GM06990 (cell line): ENCODE results near the gene TRRAP.

Source experiments
- DNase-seq: peaks from one replicate; pipeline ENCODE4 v3.0.0-alpha.2; 2011; ENCODE audit not compliant: insufficient read length; ENCODE audit errors: extremely low read depth
- H3K27me3 ChIP-seq: replicated peaks from 2 replicates; pipeline ENCODE4 v1.6.0; 2011; ENCODE audit warnings: low read length; ENCODE audit not compliant: control insufficient read depth, insufficient read depth
- H3K36me3 ChIP-seq: 2 replicates; pipeline ENCODE4 v1.5.1; 2011; ENCODE audit warnings: low read length; ENCODE audit not compliant: control insufficient read depth, insufficient read depth
- H3K4me3 ChIP-seq: replicated peaks from 2 replicates; pipeline ENCODE4 v1.5.1; 2011; ENCODE audit warnings: low read depth, mild to moderate bottlenecking, control low read depth, low read length
- TF ChIP-seq, protein P1 (sequence below): IDR thresholded peaks from 2 replicates; pipeline ENCODE4 v1.5.1; 2011; ENCODE audit warnings: low read length, control low read depth, mild to moderate bottlenecking, inconsistent platforms; ENCODE audit not compliant: insufficient read depth, poor library complexity, severe bottlenecking

The TRRAP gene

DNA sequence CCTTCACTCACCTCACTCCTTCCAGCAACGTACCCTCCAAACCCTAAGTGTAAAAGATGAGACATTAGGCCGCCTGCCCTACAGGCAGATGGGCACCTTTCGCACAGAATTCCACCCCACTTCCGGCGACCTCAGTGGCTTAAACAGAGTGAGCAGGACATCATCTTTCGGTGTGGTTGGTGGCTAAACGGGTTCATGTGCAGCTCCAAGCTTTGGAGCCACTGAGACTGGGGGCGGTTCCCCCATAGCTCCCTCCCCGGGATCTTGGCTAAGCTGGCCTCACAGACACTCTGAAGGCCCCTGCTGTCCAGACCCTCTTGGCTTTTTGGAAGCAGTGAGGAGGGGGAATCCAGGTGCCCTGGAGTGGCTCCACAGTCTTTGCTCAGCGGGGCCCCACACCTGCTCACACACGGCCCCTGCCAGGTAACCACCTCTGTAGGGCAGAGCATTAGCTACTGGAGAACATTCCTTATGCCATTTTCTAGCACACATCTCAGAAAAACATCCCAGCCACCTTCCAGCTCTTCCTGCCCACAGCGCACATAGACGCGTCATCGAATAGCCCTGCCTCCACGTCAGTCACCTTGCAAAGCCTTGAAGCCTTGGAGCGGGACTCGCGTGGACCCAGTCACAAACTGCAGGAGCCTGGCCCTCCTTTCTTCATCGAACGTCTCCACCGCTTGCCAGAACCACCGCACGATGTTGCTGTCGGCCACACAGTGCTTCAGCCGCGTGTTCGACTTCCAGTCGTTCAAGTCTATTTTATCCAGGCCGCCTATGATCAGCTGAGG, 156.8 kb downstream of the TRRAP start:
- no peak overlapping the region for H3K4me3 ChIP-seq
- H3K36me3 ChIP-seq, result peaks cover 48% of the 10 kb centered on the region
- no peak for DNase-seq

DNA sequence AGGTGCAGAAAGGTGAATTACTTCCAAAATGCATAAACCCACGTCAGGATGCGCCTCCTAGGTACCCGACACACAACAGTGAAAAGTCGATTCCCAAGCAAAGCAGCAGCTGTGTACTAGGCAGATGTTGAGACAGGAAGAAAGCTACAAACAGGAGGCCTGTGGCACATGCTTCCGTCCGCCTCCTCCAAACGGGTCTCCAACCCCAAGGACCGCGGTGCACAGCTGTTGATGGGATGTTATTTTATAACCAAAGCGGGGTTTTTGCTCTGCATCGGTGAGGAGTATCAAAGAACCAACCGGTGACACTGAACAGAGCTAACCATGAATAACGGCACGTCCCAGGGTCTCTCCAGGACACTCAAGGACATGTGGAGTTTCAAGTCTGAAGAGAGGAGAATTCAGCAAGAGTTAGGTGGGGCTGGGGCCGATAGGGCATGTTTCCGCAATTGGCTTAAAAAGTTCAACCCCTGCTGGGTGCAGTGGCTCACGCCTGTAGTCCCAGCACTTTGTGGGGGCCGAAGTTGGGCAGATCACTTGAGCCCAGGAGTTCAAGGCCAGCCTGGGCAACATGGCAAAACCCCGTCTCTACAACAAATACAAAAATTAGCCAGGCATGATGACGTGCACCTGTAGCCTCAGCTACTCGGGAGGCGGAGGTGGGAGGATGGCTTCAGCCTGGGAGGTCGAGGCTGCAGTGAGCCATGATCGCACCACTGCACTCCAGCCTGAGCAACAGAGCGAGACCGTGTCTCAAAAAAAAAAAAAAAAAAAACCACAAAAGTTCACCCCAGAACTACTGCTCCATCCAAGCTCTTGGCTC, 157.6 kb downstream of the TRRAP start:
- H3K27me3 ChIP-seq, result no peaks in the 10 kb centered on the region
- no peak for DNase-seq
- TF ChIP-seq, protein P1, sequence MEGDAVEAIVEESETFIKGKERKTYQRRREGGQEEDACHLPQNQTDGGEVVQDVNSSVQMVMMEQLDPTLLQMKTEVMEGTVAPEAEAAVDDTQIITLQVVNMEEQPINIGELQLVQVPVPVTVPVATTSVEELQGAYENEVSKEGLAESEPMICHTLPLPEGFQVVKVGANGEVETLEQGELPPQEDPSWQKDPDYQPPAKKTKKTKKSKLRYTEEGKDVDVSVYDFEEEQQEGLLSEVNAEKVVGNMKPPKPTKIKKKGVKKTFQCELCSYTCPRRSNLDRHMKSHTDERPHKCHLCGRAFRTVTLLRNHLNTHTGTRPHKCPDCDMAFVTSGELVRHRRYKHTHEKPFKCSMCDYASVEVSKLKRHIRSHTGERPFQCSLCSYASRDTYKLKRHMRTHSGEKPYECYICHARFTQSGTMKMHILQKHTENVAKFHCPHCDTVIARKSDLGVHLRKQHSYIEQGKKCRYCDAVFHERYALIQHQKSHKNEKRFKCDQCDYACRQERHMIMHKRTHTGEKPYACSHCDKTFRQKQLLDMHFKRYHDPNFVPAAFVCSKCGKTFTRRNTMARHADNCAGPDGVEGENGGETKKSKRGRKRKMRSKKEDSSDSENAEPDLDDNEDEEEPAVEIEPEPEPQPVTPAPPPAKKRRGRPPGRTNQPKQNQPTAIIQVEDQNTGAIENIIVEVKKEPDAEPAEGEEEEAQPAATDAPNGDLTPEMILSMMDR, result no peak
- H3K36me3 ChIP-seq, result peaks cover 46% of the 10 kb centered on the region
- H3K4me3 ChIP-seq, result no peak overlapping the region

More for the DNA sequence above, 156.8 kb downstream of the TRRAP start:
- H3K27me3 ChIP-seq, result no peaks in the 10 kb centered on the region
- TF ChIP-seq, protein P1, result no peak

DNA sequence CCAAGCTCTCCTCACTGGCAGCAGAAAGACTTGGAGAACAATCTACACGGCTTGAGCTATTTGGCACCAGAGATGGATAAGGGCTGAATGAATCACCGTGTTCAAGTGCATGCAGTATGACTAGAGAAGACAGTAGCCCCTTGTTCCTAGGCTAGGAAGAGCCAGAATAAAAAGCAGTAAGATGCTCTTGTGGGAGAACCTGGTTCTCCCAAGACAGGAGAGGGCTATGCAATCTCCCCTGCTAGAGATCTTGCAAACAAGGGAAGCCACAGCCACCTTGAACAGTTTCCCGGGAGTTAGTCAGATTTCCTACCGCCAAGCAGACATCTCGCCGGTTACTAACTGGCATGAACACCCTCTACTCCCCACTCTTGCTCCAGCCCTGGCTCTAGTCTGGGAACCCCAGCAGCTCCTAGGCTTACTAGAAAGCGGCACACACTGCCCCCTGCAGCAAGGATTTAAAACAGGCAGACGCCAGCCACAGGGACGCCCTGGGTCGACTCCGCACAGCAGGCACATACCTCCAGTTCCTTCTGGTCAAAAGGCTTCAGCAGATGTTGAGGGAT, 158.3 kb downstream of the TRRAP start:
- DNase-seq, result no peak
- Histone ChIP-seq H3K36me3 (peaks cover 45% of the 10 kb centered on the region), H3K27me3 (no peaks in the 10 kb centered on the region), H3K4me3 (no peak overlapping the region)
- TF ChIP-seq, protein P1, result peak; percentile 35

DNA sequence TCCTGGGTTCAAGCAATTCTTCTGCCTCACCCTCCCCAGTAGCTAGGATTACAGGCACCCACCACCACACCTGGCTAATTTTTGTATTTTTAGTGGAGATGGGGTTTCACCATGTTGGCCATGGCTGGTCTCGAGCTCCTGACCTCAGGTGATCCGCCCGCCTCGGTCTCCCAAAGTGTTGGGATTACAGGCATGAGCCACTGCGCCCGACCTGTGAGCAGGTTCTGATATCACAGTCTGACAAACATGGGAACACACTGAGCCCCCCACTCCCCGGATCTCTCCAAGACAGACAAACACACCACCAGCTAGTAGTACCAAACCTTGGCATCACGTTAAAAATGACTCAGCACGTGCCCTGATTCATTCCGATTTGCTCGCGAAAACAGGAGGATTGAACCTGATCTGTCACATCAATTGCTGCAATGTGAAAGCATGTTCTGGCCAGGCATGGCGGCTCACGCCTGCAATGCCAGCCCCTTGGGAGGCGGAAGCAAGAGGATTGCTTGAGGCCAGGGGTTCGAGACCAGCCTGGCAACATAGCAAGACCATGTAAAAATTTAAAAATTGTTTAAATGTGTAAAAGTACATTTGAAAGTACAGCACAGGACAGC, 159.1 kb downstream of the TRRAP start:
- H3K27me3 ChIP-seq, result no peaks in the 10 kb centered on the region
- peaks cover 45% of the 10 kb centered on the region for H3K36me3 ChIP-seq
- no peak overlapping the region for H3K4me3 ChIP-seq
- TF ChIP-seq, protein P1, result no peak
- no peak for DNase-seq

DNA sequence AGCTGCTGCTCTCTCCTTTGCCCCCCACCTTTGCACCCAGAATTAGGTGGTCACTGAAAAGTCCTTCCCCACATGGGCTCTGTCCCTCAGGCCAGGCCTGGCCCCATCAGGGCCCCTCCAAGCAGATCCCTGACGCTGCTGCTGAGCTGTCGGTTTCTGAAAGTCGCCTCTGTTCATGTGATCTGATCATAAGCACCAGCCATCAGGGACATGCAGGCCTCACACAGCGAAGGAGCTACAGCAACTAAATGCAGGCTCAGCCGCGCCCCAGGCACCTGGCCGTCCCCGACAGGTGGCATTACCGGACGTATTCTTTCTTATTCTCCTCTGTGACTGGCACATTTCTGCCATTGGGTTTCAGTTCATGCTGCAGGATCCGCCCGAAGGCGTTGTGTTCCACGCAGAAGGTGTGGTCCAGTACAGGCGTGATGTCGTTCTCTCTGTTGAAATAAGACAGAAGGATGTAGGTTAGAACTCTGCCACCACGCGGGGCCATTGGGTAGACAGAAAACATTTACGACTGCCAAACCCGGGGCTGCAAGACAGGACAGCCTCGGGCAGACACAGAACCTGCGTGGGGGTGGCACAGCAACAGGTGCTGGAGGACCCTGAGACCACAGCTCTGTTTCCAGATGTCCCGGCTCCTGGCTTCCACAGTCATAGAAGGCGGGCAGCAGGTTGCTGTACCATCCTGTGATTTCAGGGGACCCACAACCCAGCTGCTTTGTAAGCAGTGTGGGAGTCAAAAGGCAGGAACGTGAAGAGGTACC, 159.9 kb downstream of the TRRAP start:
- Histone ChIP-seq H3K27me3 (no peaks in the 10 kb centered on the region), H3K36me3 (peaks cover 45% of the 10 kb centered on the region), H3K4me3 (no peak overlapping the region)
- DNase-seq, result no peak
- TF ChIP-seq, protein P1, result no peak
